HG03439 (cell line): ENCODE measurements around the gene SYTL2.

Experiments
- ATAC-seq: cut with Tn5 transposase; IDR thresholded peaks from one replicate; pipeline ENCODE4 v1.9.1; 2021; ENCODE audit warnings: mild to moderate bottlenecking, moderate library complexity; ENCODE audit not compliant: unreplicated experiment

The SYTL2 gene

GRCh38 chr11:85764796-85765195 lies 46.1 kb downstream of the SYTL2 start:
- ATAC-seq: no peak

DNA sequence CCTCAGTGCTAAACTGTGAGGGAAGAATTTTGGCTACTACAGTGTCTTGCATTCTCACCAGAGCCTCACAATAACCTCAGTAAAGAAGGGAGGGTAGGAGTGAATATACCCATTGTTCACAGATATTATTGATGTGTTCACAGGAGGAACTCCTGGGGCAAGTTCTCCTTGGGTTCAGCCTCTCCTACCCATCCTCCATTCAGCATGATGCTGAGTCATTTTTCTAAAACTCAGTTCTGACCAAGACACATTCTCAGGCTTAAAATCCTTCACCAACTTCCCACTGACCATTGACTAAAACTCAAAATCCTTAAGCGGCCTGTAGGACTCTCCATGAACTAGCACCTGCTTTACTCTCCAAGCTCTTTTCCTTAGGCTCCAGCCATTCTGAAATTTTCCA lies 48.7 kb downstream of the SYTL2 start:
- ATAC-seq: no peak

- ATAC-seq: no peak
Measured at GRCh38 chr11:85759915-85760314, 51.0 kb downstream of the SYTL2 start.

- ATAC-seq: no peak
Measured at GRCh38 chr11:85758480-85759039, 52.4 kb downstream of the SYTL2 start.

GRCh38 chr11:85758026-85758425 lies 52.9 kb downstream of the SYTL2 start:
- ATAC-seq: no peak

- ATAC-seq: no peak
Measured at GRCh38 chr11:85756401-85757200, 54.3 kb downstream of the SYTL2 start.

GRCh38 chr11:85755701-85756100 lies 55.2 kb downstream of the SYTL2 start:
- no peak for ATAC-seq

- no peak for ATAC-seq
Measured at GRCh38 chr11:85755285-85755684, 55.7 kb downstream of the SYTL2 start.

DNA sequence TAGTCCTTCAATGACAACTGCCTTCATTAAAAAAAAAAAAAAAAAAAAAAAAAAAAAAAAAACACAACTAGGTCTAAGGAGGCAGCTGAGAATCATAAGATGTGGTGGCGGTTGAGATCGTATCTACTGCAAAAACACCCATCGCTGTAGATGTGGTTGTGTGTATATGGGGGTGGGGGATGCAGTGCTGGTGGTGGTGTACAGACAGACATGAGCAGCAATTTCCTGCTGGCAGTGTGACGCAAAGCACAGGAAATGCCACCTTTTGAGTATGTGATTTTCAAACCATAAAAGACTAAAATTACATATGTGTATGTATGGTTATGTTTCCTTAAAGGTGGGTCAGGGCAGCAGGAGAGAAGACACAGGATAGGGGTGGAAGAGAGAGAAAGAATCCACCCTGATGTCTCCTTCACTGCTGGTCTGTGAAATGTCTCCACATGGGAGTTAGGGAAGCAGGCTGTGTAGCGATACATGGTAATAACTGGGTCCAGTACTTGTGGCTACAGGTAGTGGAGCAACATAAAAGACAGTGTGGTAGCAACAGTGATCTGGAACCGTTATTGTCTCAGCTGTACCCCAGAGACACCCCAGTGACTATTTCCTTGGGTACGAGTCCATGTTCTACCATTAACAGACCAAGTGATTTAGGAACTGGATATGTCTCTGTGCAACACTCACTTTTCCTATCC lies 57.9 kb downstream of the SYTL2 start:
- ATAC-seq: no peak

- no peak for ATAC-seq
Measured at GRCh38 chr11:85752201-85752889, 58.6 kb downstream of the SYTL2 start.

DNA sequence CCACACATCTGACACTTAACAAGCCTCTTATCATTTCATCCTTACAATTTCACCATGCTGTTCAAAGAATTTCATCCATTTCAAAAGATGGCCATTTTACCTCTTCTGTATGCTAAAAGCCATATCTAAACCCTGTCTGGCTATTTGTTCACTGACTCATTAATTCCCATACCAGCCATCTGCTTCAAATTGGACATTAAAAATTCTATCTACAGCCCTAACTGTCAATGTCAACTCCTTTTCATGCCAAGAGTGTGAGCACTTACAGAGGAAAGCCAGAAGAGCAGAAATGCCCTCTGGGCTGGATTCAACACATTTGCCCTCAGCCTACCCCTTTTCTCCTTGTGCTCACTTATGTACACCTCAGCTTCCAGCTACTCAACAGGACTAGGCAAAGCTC lies 59.2 kb downstream of the SYTL2 start:
- ATAC-seq: no peak

DNA sequence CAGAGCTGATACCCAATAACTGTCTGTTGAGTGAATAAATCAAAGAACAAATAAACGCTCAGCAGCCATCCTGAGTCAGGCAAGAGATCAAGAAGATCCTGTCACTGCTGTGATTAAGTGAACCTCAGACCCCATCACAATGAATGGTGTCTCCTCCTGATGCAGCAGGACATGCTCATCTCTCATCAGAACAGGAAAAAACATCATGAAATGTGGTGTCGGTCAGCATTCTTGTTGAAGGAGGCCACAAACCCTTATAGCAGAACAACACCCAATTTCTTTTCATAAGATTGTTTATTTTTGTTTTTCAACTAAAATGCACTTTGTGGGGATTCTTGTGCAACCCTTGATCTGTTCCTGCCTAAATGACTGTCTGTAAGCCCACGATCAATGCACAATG lies 60.3 kb downstream of the SYTL2 start:
- ATAC-seq: no peak

DNA sequence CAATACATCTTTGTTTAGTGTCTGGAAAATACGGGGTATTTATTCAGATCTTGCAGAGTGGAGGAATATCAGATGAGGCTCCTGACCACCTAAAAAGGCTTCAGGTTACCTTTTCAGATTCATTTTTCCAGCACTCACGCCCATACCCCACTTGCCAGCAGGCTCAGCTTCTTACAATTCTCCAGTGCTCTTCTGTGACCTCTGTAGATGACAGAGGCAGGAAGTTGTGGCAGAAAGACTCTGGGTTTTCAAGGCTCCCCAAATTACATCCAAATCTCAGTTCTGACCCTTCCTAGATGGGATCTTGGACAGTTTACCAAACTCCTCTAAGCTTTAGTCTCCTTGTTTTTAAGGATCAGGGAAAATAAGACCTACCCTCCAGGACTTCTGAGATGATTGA lies 61.1 kb downstream of the SYTL2 start:
- no peak for ATAC-seq

DNA sequence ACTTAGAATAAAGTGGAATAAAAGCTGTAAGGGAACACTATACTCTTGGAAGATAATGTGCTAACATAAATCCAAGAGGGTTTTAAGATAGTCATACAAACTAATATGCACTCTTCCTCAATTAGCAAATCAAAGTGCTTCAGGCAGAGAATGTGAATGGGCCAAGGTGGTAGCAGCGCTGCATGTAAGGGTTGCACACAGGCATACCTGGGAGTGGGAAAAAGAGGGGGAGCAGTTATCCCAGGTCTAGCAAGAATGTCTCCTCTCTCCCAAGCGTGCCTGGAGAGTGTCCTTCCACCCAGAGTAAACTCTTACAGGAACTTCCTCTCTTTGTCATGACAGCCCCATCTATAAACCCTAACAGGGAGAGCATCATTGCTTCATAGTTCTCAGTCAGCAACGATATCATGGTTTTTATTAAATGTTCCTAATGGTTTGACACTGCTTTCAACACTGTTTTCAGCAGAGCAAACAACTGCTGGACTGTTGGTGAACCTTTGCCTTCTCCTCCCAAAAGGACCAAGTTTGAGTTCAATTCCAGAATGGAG lies 61.6 kb downstream of the SYTL2 start:
- ATAC-seq: no peak

- ATAC-seq: no peak
Measured at GRCh38 chr11:85748455-85748891, 62.5 kb downstream of the SYTL2 start.

DNA sequence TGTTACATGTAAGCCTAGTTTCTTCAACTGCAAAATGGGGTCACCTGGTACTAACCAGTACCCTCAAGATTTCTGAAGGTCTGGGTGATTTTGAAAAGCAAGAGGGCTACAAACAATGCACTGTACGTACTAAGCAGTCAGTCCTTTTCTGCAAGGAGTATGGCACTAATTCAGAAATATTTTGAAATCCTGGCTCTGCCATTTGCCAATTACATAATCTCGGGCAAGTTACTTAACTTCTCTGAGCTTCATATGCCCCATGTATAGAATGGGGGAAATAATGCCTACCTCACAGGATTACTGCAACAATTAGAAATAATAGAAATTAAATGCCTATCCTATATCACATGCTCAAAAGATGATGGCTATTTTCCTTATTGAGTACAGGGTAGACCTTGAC lies 64.3 kb downstream of the SYTL2 start:
- no peak for ATAC-seq

GRCh38 chr11:85745626-85746025 lies 65.3 kb downstream of the SYTL2 start:
- no peak for ATAC-seq

- no peak for ATAC-seq
Measured at GRCh38 chr11:85742873-85743275, 68.1 kb downstream of the SYTL2 start.

DNA sequence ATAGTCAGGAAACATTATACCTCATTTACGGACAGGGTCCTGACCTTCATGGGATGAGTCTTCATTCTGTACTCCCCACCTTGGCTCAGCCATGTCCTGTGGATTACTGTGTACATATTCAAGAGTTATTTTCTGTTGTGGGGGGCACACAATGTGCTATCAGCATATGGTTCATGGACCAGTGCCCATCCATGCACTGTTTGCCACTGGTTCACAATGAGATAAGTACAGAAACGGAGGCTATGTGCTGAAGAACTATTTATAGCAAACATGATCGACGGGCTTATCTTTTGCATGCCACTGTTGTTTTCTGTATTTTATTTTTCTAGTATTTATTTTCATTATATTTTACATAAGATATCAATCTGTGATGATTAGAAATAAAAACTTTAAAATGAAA lies 68.6 kb downstream of the SYTL2 start:
- ATAC-seq: no peak

DNA sequence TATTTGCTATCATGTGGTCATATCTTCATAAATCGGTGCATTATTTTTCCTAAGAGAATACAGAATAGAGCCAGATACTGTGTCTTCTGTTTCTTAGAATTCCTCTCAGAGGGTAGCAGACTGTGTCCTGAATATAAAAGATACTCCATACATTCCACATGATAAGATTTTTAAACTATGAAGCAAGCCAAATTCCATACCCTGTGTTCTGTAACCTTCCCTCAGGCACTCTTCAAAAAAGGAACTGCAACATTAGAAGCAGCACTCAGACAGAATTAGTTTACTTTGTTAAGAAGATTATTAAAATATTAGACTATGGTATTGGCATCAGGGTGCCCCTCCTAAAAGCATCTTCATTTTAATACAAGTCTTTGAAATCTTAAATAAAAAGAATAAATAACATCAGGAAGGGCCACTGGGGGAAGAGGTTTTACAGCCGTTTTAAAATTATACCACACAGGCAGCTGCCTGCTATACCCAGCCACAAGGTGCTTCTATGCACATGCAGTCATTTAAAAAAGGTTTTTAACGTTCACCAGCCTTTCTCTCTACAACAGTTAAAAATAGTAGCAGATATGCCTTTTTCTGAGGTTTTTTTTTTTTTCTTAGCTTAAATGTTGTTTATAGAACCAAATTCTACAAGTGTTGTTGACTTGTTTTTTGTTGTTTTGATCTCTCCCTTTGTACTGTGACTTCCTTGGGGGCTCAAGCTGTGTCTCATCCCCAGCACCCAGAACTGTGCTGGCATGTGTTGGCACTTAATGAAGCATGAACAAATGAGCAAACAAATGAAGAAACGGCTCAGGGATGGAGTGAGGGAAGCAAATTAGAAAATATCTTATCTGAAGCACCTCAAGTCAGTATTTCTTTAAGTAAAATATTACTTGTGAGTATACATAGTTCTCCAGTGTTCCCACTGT lies 70.2 kb downstream of the SYTL2 start:
- no peak for ATAC-seq
